Renal pelvis (tissue), 4 donors: ENCODE results near the gene PILRA. TPM values are rescaled to one million over a fixed set of nuclear protein-coding genes. Genes with fewer than 3 reads are reported as not detected.
"Not testable (repeated sequence)": the region's sequence is repeated elsewhere in the genome, so short reads cannot be mapped to it uniquely, and the experiment has no call there.

Experiments
- DNase-seq: peaks from one replicate; pipeline ENCODE4 v3.0.0-alpha.2; 2013
- polyA plus RNA-seq, 3 donors: library from polyadenylated mRNA; unstranded; fragments of 120-200 nt; gene quantifications; one replicate each; pipeline ENCODE4 v1.2.1, GENCODE V29; 2013; ENCODE audit not compliant: insufficient read length in 3 of 3

PILRA gene
- polyA plus RNA-seq, 3 donors, result 4.5 to 10.1 (median 6.3) TPM

DNA sequence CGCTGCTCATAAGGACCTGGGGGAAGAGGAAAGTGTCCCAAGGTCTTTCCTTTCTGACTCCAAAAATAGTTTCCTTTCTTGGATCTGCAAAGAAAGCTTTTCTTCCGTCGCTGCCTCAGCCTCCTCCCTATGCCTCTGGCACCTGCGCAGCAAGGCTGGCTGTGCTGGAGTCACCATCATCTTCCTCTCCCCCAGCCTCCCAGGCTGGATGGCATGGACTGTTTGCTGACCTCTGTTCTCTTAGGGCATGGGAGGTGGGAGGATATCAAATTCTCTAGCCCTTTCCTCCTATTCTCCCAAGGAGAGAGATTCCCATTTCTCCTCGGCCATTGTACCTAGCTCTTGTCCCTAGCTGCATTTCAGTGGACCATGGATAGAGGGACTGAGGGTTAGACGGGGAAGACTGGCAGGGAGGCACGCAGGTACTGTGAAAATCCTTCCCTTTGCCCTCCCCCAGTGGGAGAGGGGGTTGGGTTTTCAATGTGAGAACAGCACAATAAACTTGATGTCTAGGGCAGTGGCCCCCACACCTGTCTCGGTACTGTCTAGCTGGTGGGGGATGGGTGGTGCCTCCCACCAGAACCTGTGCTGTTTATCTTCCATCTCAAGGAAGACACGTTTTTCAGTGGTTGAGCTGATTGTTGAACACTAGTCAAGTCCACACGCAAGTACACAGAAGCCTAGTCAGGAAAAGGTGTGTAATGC, 60.5 kb downstream of the PILRA start:
- no peak for DNase-seq

DNA sequence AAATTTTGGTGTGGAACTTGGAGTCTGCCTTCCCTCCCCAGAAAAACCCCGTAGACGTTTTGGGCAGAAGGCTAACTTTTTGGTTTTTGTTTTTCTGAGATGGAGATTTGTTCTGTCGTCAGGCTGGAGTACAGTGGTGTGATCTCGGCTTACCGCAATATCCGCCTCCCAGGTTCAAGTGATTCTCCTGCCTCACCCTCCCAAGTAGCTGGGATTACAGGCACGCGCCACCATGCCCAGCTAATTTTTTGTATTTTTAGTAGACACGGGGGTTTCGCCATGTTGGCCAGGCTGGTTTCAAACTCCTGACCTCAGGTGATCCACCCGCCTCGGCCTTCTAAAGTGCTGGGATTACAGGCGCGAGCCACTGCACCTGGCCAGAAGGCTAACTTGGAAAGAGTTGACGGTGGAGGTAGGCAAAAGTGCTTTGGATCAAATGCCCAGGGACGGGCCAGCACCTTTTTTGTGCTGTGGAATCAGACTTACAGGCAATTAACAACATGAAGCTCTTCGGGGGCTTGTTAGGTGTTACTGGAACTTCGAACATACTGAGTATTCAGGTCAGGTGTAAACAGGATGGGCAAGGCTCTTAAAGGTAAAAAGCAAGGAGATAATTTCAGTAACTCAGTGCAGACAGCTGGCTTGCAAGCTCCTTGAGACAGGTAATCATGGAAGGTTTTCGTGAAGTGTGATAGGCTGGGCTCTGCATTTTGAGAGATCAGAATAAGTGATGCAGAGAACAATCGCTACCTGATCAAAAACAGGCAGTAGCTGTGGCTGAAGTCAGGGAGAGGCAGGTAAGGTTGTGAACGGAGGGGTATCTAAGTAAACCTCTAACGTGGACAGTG, 61.2 kb downstream of the PILRA start:
- no peak for DNase-seq

DNA sequence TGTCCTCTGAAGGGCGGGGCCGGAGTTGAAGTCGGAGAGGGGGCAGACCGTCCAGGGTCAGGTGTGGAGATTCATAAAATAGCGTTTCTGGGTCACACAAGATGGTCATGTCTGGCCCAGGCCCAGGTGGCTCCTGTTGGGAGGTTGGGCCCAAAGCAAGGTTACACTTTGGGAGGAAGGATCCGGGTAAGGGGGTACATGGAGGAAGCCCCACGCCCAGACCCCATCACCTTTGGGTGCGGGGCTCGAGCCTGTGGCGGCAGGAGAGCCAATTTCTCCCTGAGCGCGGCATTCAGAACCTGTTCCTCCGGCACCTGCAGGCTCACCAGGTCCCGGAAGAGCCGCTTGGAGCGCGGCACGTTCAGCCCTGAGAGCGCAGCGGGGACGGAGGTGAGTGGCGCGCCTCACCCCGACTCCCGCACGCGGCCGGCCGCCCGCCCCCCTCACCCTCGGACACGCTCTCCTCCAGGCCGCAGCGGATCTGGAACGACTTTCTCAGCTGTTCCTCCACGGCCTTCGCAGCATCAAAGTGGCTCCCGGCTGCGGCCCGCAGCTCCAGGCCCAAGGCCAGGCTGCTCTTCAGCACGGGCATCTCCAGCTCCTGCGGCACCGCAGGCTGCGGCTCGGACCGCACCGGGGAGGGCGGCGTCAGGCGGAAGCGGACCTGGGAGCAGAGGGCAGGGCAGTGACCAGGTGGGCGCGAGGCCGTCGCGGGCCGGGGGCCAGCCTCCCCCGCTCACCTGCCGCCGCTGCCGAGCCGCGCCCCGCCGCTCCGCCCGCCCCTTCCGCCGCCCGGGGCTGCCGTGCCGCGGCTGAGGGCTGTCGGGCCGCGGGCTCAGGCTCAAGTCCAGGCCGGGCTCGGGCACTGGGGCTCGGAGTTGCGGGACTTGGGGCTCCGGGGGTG, 62.4 kb downstream of the PILRA start:
- no peak for DNase-seq

DNA sequence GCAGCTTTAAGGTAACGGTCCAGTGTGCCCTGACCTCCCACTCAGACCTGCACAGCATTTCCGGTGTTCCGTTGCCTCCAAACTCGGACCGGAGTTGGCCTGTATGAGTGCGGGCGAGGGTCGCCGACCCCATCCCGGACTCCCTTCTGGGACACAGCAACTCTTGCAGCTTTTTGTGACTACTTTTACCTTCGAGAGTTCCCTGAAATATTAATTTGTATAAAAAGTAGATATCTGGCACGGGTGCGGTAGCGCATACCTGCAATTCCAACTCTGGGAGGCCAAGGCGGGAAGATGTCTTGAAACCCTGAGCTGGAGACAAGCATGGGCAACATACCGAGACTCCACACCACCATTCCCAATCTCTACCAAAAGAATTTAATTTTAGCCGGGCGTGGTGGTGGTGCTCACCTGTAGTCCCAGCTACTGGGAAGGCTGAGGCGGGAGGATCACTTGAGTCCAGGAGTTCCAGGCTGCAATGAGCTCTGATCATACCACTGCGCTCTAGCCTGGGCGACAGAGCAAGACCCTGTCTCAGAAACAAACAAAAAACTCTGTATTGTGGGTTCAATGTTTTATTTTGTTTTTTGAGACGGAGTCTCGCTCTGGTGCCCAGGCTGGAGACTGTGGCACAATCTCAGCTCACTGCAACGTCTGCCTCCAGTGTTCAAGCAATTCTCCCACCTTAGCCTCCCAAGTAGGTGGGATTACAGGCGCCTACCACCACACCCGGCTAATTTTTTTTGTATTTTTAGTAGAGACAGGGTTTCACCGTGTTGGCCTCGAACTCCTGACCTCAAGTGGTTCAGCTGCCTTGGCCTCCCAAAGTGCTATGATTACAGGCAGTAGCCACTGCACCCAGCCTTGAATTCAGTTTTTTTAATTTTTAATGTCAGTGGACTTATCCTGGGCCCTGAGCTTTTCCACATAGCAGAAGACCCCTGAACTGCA, 64.1 kb downstream of the PILRA start:
- no peak for DNase-seq

DNA sequence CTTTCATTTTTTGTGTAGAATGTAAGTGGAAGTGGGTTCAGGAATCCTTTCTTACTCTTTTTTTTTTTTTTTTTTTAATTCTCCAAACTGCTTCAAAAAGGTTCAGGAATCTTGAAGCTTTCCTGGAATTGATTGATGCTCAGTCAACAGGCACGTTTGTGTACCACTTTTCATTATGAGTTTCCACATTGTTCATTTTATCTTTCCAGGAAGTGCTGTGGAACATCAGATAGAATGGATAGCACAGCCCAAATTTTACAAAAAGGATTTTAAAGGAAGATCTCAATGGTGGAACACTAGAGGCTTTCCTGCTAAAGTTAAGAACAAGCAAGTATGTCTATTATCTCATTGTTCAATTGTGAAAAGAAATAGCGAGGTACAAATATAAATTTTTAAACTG, 64.9 kb downstream of the PILRA start:
- no peak for DNase-seq

DNA sequence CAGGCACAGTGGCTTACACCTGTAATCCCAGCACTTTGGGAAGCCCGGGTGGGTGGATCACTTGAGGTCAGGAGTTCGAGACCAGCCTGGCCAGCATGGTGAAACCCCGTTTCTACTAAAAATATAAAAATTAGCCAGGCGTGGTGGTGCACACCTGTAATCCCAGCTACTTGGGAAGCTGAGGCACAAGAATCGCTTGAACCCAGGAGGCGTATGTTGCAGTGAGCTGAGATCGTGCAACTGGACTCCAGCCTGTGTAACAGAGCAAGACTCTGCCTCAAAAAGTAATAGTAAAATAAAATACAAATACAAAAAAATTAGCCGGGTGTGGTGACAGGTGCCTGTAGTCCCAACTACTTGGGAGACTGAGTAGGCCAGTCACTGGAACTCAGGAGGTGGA, 65.4 kb downstream of the PILRA start:
- not testable (repeated sequence) for DNase-seq

DNA sequence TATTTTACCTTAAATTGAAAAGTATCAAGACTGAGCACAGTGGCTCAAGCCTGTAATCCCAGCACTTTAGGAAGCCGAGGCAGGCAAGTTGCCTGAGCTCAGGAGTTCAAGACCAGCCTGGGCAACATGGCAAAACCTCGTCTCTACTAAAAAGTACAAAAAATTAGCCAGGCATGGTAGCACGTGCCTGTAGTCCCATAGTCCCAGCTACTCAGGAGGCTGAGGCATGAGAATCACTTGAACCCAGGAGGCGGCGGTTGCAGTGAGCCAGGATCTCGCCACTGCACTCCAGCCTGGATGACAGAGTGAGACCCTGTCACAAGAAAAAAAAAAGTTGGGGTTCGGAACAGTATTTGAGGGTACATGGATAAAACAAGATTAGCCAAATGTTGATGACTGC, 66.0 kb downstream of the PILRA start:
- DNase-seq, result not testable (repeated sequence)

DNA sequence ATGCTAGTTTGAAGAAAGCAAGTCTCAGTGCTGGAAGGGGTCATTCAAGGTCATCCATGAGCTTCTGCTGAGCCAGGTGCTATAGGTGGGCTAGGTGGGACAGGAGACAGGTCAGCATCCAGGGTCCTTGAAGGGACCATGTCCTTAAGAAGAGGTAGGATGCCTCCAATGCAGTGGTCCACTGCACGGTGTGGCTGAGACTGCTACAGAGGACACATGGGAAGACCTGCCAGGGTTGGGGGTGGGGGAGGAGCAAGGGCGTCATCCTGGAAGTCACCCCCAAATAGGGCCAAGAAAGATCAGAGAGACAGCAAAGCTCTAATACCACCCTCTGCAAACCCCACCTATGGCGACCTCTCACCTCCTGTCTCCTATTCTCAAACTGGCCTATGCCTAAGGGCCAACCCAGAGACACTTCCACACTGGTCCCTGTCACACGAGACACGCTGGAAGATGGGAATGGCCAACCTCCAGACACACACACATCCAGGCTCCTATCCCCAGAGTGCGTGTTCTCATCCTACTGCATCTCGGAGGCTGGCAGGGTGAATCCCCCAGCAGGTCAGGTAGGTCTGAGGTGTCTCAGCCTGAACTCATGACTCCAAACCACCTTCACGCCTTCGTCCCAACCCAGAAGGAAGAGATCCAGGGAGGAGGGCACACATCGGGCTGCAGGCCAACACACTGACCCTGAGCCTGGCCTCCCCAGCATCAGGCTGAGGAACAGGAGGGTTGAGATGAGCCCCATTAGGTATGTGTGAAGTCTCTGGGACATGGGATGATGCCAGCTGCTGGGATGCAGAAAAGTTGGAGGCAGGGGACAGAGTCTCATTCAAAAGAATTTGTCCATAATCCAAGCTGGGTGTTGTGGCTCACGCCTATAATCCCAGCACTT, 68.6 kb downstream of the PILRA start:
- no peak for DNase-seq

DNA sequence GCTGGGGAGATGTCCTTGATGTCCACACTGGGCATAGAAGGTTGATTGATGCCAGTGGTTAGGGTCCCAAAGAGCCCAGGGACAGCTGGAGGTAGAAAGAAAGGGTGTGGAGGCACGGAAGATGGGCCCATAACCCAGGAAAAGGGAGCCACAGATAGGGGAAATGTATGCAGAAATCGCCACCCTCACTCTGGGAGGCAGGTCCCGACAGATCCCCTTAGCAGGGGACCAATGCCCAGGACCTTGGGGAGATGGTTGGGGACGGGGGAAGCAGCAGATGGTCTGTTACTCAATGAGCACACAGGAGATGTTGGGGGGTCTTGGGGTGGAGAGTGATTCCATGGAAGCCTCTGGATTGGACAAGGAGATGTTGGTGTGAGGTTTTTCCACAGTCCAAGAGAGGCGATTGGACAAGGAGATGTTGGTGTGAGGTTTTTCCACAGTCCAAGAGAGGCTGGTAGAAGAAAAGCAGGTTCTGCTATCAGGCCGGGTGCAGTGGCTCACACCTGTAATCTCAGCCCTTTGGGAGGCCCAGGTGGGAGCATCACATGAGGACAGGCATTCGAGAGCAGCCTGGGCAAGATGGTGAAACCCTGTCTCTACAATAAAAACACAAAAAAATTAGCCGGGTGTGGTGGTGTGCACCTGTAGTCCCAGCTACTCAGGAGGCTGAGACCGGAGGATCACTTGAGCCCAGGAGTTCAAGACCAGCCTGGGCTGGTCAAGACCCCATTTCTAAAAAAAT, 70.0 kb downstream of the PILRA start:
- no peak for DNase-seq

DNA sequence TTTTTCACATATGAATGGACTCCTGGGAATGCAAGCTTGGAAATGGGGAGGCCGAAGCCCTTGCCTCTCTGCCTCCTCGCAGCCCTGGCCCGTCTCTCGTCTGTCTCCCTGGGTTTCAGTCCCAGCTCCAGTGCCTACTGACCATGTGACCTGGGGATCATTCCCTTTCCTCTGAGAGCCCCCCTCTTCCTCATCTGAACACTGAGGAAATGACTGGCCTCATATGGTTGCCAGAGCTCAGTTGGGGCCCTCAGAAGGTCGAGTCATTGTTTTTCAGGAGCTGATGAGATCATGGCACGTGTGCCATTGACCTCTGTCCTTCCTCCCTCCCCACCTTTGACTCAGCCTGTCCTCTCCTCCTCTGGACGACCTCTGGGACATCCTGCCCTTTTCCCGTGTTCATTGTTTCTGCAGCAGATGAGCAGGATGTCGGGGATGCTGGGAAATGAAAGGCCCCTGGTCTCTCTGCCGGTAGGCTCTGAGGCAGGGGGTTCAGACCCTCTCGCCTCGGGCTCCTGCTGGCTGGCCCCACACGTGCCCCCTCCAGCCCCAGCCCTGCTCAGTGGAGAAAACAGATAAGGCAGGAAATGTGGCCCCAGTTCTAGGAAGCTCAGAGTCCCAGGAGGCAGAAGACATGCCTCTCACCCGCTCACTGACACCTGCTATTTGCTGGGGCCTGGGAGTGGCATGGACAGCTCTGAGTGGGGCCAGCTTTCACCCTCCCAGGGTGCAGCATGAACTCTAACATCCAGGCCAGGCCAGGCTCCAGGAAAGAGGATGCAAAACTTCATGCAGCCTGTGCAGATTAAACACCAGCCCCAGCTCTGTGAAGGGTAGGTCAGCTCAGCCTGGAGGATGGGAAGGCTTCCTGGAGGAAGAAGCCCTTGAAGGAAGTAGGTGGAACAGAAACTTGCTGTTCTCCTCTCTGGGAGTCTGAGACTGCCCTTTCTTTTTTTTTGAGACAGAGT, 71.3 kb downstream of the PILRA start:
- DNase-seq, result no peak

DNA sequence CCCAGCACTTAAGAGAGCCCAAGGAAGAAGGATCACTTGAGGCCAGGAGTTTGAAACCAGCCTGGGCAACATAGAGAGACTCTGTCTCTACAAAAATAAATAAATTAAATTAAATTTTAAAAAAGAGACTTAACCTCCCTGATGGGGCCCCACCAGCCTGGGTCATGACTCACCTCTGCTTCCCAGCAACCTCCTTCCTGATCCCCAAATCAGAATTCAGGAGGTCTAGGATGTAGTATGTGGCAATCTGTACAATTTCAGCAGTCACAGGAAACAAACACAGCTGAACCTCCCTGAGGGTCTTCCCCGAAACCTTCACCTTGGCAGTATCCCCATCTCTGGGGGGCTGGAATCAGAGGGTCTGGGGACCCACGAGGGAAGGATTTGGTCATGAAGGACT, 72.8 kb downstream of the PILRA start:
- DNase-seq, result no peak

DNA sequence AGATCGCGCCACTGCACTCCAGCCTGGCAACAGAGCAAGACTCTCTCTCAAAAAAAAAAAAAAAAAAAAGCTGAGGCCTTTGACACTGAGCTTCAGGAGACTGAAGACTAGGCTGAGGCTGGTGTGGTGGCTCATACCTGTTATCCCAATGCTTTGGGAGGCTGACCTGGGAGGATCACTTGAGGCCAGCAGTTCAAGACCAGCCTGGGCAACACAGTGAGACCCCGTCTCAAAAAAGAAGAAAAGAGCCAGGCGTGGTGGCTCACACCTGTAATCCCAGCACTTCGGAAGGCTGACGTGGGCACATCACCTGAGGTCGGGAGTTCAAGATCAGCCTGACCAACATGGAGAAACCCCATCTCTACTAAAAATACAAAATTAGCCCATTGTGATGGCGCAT, 74.1 kb downstream of the PILRA start:
- not testable (repeated sequence) for DNase-seq

DNA sequence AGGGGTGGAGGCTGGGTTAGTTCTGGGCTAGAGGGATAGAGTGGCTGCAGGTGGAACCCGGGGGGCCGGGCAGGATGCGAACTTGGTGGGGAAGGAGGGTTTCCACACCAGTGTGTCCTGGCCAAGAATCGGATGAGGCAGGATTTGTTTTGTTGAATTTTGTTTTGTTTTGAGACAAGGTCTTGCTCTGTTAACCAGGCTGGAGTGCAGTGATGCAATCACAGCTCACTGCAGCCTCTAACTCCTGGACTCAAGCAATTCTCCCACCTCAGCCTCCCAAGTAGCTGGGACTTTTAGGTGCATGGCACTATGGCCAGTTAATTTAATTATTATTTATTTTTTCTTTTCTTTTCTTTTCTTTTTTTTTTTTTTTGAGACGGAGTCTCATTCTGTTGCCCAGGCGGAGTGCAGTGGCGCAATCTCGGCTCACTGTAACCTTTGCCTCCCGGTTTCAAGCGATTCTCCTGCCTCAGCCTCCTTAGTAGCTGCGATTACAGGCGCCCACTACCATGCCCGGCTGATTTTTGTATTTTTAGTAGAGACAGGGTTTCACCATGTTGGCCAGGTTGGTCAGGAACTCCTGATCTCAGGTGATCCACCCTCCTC, 76.0 kb downstream of the PILRA start:
- no peak for DNase-seq
